ENCODE results near the gene EEA1.

EEA1 gene

GRCh38 chr12:92876496-92876895, 52.6 kb downstream of the EEA1 start:
- no peak overlapping the region for H3K4me3 ChIP-seq (ENCODE audit: low read depth, low read length)
- no peaks in the 10 kb centered on the region for H3K36me3 ChIP-seq (ENCODE audit: control insufficient read depth, insufficient read depth, low read length)
- no peaks in the 10 kb centered on the region for H3K9me3 ChIP-seq (ENCODE audit: control insufficient read depth, insufficient read depth, low read length)
- H3K9ac ChIP-seq (ENCODE audit: low read depth, low read length): no peak overlapping the region
- H3K4me1 ChIP-seq (ENCODE audit: control insufficient read depth, insufficient read depth, low read length): peaks cover 13% of the 10 kb centered on the region
- no peaks in the 10 kb centered on the region for H3K27me3 ChIP-seq (ENCODE audit: control insufficient read depth, insufficient read depth, low read length)

GRCh38 chr12:92871116-92871515, 58.0 kb downstream of the EEA1 start:
- Histone ChIP-seq H3K4me3 (ENCODE audit: low read depth, low read length) (no peak overlapping the region), H3K36me3 (ENCODE audit: control insufficient read depth, insufficient read depth, low read length) (no peaks in the 10 kb centered on the region), H3K9ac (ENCODE audit: low read depth, low read length) (no peak overlapping the region), H3K9me3 (ENCODE audit: control insufficient read depth, insufficient read depth, low read length) (no peaks in the 10 kb centered on the region), H3K27me3 (ENCODE audit: control insufficient read depth, insufficient read depth, low read length) (no peaks in the 10 kb centered on the region), H3K4me1 (ENCODE audit: control insufficient read depth, insufficient read depth, low read length) (peaks cover 5% of the 10 kb centered on the region)

- Histone ChIP-seq H3K27me3 (ENCODE audit: control insufficient read depth, insufficient read depth, low read length) (no peaks in the 10 kb centered on the region), H3K4me1 (ENCODE audit: control insufficient read depth, insufficient read depth, low read length) (peaks cover 5% of the 10 kb centered on the region), H3K36me3 (ENCODE audit: control insufficient read depth, insufficient read depth, low read length) (no peaks in the 10 kb centered on the region), H3K9ac (ENCODE audit: low read depth, low read length) (no peak overlapping the region), H3K4me3 (ENCODE audit: low read depth, low read length) (no peak overlapping the region), H3K9me3 (ENCODE audit: control insufficient read depth, insufficient read depth, low read length) (no peaks in the 10 kb centered on the region)
These were observed 62.7 kb downstream of the EEA1 start for GRCh38 chr12:92866418-92866817.

GRCh38 chr12:92863251-92863650, 65.8 kb downstream of the EEA1 start:
- no peaks in the 10 kb centered on the region for H3K36me3 ChIP-seq (ENCODE audit: control insufficient read depth, insufficient read depth, low read length)
- no peaks in the 10 kb centered on the region for H3K9me3 ChIP-seq (ENCODE audit: control insufficient read depth, insufficient read depth, low read length)
- H3K9ac ChIP-seq (ENCODE audit: low read depth, low read length): no peak overlapping the region
- peaks cover 5% of the 10 kb centered on the region for H3K4me1 ChIP-seq (ENCODE audit: control insufficient read depth, insufficient read depth, low read length)
- no peaks in the 10 kb centered on the region for H3K27me3 ChIP-seq (ENCODE audit: control insufficient read depth, insufficient read depth, low read length)
- H3K4me3 ChIP-seq (ENCODE audit: low read depth, low read length): no peak overlapping the region

- H3K4me3 ChIP-seq (ENCODE audit: low read depth, low read length): no peak overlapping the region
- H3K9me3 ChIP-seq (ENCODE audit: control insufficient read depth, insufficient read depth, low read length): no peaks in the 10 kb centered on the region
- H3K36me3 ChIP-seq (ENCODE audit: control insufficient read depth, insufficient read depth, low read length): no peaks in the 10 kb centered on the region
- no peaks in the 10 kb centered on the region for H3K4me1 ChIP-seq (ENCODE audit: control insufficient read depth, insufficient read depth, low read length)
- H3K27me3 ChIP-seq (ENCODE audit: control insufficient read depth, insufficient read depth, low read length): no peaks in the 10 kb centered on the region
- no peak overlapping the region for H3K9ac ChIP-seq (ENCODE audit: low read depth, low read length)
These were observed 67.7 kb downstream of the EEA1 start for GRCh38 chr12:92861381-92861780.

- Histone ChIP-seq H3K4me1 (ENCODE audit: control insufficient read depth, insufficient read depth, low read length) (no peaks in the 10 kb centered on the region), H3K9me3 (ENCODE audit: control insufficient read depth, insufficient read depth, low read length) (no peaks in the 10 kb centered on the region), H3K4me3 (ENCODE audit: low read depth, low read length) (no peak overlapping the region), H3K36me3 (ENCODE audit: control insufficient read depth, insufficient read depth, low read length) (no peaks in the 10 kb centered on the region), H3K27me3 (ENCODE audit: control insufficient read depth, insufficient read depth, low read length) (no peaks in the 10 kb centered on the region), H3K9ac (ENCODE audit: low read depth, low read length) (no peak overlapping the region)
These were observed 68.6 kb downstream of the EEA1 start for GRCh38 chr12:92860521-92860920.

- Histone ChIP-seq H3K4me1 (ENCODE audit: control insufficient read depth, insufficient read depth, low read length) (no peaks in the 10 kb centered on the region), H3K36me3 (ENCODE audit: control insufficient read depth, insufficient read depth, low read length) (no peaks in the 10 kb centered on the region), H3K9me3 (ENCODE audit: control insufficient read depth, insufficient read depth, low read length) (no peaks in the 10 kb centered on the region), H3K9ac (ENCODE audit: low read depth, low read length) (no peak overlapping the region), H3K27me3 (ENCODE audit: control insufficient read depth, insufficient read depth, low read length) (no peaks in the 10 kb centered on the region), H3K4me3 (ENCODE audit: low read depth, low read length) (no peak overlapping the region)
These were observed 69.3 kb downstream of the EEA1 start for GRCh38 chr12:92859650-92860386.

- no peaks in the 10 kb centered on the region for H3K27me3 ChIP-seq (ENCODE audit: control insufficient read depth, insufficient read depth, low read length)
- H3K9me3 ChIP-seq (ENCODE audit: control insufficient read depth, insufficient read depth, low read length): no peaks in the 10 kb centered on the region
- H3K36me3 ChIP-seq (ENCODE audit: control insufficient read depth, insufficient read depth, low read length): no peaks in the 10 kb centered on the region
- H3K9ac ChIP-seq (ENCODE audit: low read depth, low read length): no peak overlapping the region
- H3K4me3 ChIP-seq (ENCODE audit: low read depth, low read length): no peak overlapping the region
- no peaks in the 10 kb centered on the region for H3K4me1 ChIP-seq (ENCODE audit: control insufficient read depth, insufficient read depth, low read length)
These were observed 71.3 kb downstream of the EEA1 start for GRCh38 chr12:92857818-92858217.

- no peak overlapping the region for H3K9ac ChIP-seq (ENCODE audit: low read depth, low read length)
- H3K27me3 ChIP-seq (ENCODE audit: control insufficient read depth, insufficient read depth, low read length): no peaks in the 10 kb centered on the region
- H3K4me3 ChIP-seq (ENCODE audit: low read depth, low read length): no peak overlapping the region
- no peaks in the 10 kb centered on the region for H3K36me3 ChIP-seq (ENCODE audit: control insufficient read depth, insufficient read depth, low read length)
- H3K4me1 ChIP-seq (ENCODE audit: control insufficient read depth, insufficient read depth, low read length): no peaks in the 10 kb centered on the region
- H3K9me3 ChIP-seq (ENCODE audit: control insufficient read depth, insufficient read depth, low read length): no peaks in the 10 kb centered on the region
These were observed 74.8 kb downstream of the EEA1 start for GRCh38 chr12:92854344-92854743.

- Histone ChIP-seq H3K36me3 (ENCODE audit: control insufficient read depth, insufficient read depth, low read length) (no peaks in the 10 kb centered on the region), H3K9ac (ENCODE audit: low read depth, low read length) (no peak overlapping the region), H3K4me3 (ENCODE audit: low read depth, low read length) (no peak overlapping the region), H3K4me1 (ENCODE audit: control insufficient read depth, insufficient read depth, low read length) (no peaks in the 10 kb centered on the region), H3K9me3 (ENCODE audit: control insufficient read depth, insufficient read depth, low read length) (no peaks in the 10 kb centered on the region), H3K27me3 (ENCODE audit: control insufficient read depth, insufficient read depth, low read length) (no peaks in the 10 kb centered on the region)
These were observed 80.4 kb downstream of the EEA1 start for GRCh38 chr12:92848740-92849139.

- H3K4me1 ChIP-seq (ENCODE audit: control insufficient read depth, insufficient read depth, low read length): no peaks in the 10 kb centered on the region
- no peaks in the 10 kb centered on the region for H3K9me3 ChIP-seq (ENCODE audit: control insufficient read depth, insufficient read depth, low read length)
- H3K9ac ChIP-seq (ENCODE audit: low read depth, low read length): no peak overlapping the region
- no peak overlapping the region for H3K4me3 ChIP-seq (ENCODE audit: low read depth, low read length)
- H3K27me3 ChIP-seq (ENCODE audit: control insufficient read depth, insufficient read depth, low read length): no peaks in the 10 kb centered on the region
- no peaks in the 10 kb centered on the region for H3K36me3 ChIP-seq (ENCODE audit: control insufficient read depth, insufficient read depth, low read length)
These were observed 81.7 kb downstream of the EEA1 start for GRCh38 chr12:92847368-92847767.

- Histone ChIP-seq H3K27me3 (ENCODE audit: control insufficient read depth, insufficient read depth, low read length) (no peaks in the 10 kb centered on the region), H3K9ac (ENCODE audit: low read depth, low read length) (no peak overlapping the region)
These were observed 83.8 kb downstream of the EEA1 start for GRCh38 chr12:92845329-92845728.

More at GRCh38 chr12:92845329-92845728, 83.8 kb downstream of the EEA1 start:
- H3K36me3 ChIP-seq (ENCODE audit: control insufficient read depth, insufficient read depth, low read length): no peaks in the 10 kb centered on the region
- no peaks in the 10 kb centered on the region for H3K4me1 ChIP-seq (ENCODE audit: control insufficient read depth, insufficient read depth, low read length)
- H3K9me3 ChIP-seq (ENCODE audit: control insufficient read depth, insufficient read depth, low read length): no peaks in the 10 kb centered on the region
- H3K4me3 ChIP-seq (ENCODE audit: low read depth, low read length): no peak overlapping the region

Data from iPS-15b (cell line).